Gastroesophageal sphincter (tissue), 4 donors: ENCODE results near the gene ASB13. TPM values are rescaled to one million over a fixed set of nuclear protein-coding genes. Genes with fewer than 3 reads are reported as not detected.

Experiments
- ATAC-seq: fragments of 150-250 bp; one replicate; pipeline ENCODE4 v1.9.1; 2016; ENCODE audit warnings: mild to moderate bottlenecking, moderate library complexity
- H3K27ac ChIP-seq, 4 donors: fragments of 200-600 bp; sonication (generic) in 3 of 4; 1 replicate in 3 of 4; 2 replicates in 1 of 4; pipeline ENCODE4 v1.5.1; 2016 to 2019
- H3K27me3 ChIP-seq: fragments of 200-600 bp; sonication (generic); one replicate; pipeline ENCODE4 v1.5.1; 2019
- H3K36me3 ChIP-seq, 2 donors: fragments of 200-600 bp; sonication (generic); one replicate each; pipeline ENCODE4 v1.5.1; 2019; ENCODE audit warnings: control low read depth in 1 of 2
- H3K4me1 ChIP-seq, 3 donors: fragments of 200-600 bp; sonication (generic); 1 replicate in 2 of 3; 2 replicates in 1 of 3; pipeline ENCODE4 v1.5.1; 2016 to 2019; ENCODE audit warnings: control low read depth in 2 of 3
- H3K4me3 ChIP-seq, 2 donors: fragments of 200-600 bp; sonication (generic); one replicate each; pipeline ENCODE4 v1.5.1; 2019; ENCODE audit warnings: mild to moderate bottlenecking in 1 of 2, moderate library complexity in 1 of 2
- H3K9me3 ChIP-seq, 3 donors: fragments of 200-600 bp; sonication (generic); one replicate each; pipeline ENCODE4 v1.5.1; 2017 to 2019; ENCODE audit warnings: control low read depth in 2 of 3
- CTCF ChIP-seq, 4 experiments: fragments of 200-600 bp in 2 of 4; fragments of 450-650 bp in 2 of 4; sonication (generic) in 1 of 4; IDR thresholded peaks; one replicate each; pipeline ENCODE4 v1.5.1; 2017 to 2019; ENCODE audit warnings: antibody characterized with exemption in 4 of 4, mild to moderate bottlenecking in 2 of 4, moderate library complexity in 2 of 4
- EP300 ChIP-seq: sonication (generic); formaldehyde crosslinking; IDR thresholded peaks from one replicate; pipeline ENCODE4 v1.6.1; 2017; ENCODE audit warnings: antibody characterized with exemption, mild to moderate bottlenecking
- POLR2A ChIP-seq, 2 donors: fragments of 450-650 bp; IDR thresholded peaks; one replicate each; pipeline ENCODE4 v1.6.1; 2017; ENCODE audit warnings: antibody characterized with exemption in 2 of 2, mild to moderate bottlenecking in 2 of 2, moderate library complexity in 1 of 2
- POLR2AphosphoS5 ChIP-seq: sonication (generic); formaldehyde crosslinking; IDR thresholded peaks from one replicate; pipeline ENCODE4 v1.6.1; 2017; ENCODE audit warnings: antibody characterized with exemption
- WGBS, 2 donors: methylation state at CpG; one replicate each; pipeline ENCODE4 v1.1.5; 2018; ENCODE audit warnings: low coverage in 1 of 2; 5-methylcytosine and 5-hydroxymethylcytosine counted together
- total RNA-seq, 4 donors: library from RNA; depleted of rRNA; stranded (reverse); fragments of >200 nt; gene quantifications; one replicate each; pipeline ENCODE4 v1.1.0, GENCODE V29; 2016

Gene ASB13
- total RNA-seq, 4 donors from 2014 or later: 17.6 to 39.6 (median 19.0) TPM

GRCh38 chr10:5681930-5682329, 15.5 kb upstream of the ASB13 start:
- Histone ChIP-seq H3K36me3 (no peaks in the 10 kb centered on the region), H3K9me3 (no peaks in the 10 kb centered on the region), H3K27ac (no peak overlapping the region), H3K4me1 (peaks cover 3 to 19% (median 12%) of the 10 kb centered on the region in 3 donors), H3K27me3 (peaks cover 23% of the 10 kb centered on the region), H3K4me3 (no peak overlapping the region)
- WGBS, 2 donors: 73 to 87% methylated on average over 3 to 5 of the region's 5 CpGs
- ATAC-seq: no peak
- TF ChIP-seq POLR2AphosphoS5 (no peak), POLR2A (IDR thresholded peaks at IDR 0.05) (no peak), EP300 (no peak), CTCF (IDR thresholded peaks at IDR 0.05) (no peak)

GRCh38 chr10:5679606-5680005, 13.2 kb upstream of the ASB13 start:
- H3K27ac ChIP-seq: no peak overlapping the region
- peaks cover 0 to 7% (median 3%) of the 10 kb centered on the region in 3 donors for H3K4me1 ChIP-seq
- H3K27me3 ChIP-seq: peaks cover 23% of the 10 kb centered on the region
- H3K9me3 ChIP-seq: no peaks in the 10 kb centered on the region
- WGBS, 2 donors: 67 to 75% methylated on average over 2 of the region's 2 CpGs
- no peak overlapping the region for H3K4me3 ChIP-seq
- ATAC-seq: no peak
- TF ChIP-seq EP300 (no peak), POLR2A (IDR thresholded peaks at IDR 0.05) (no peak)
- H3K36me3 ChIP-seq: no peaks in the 10 kb centered on the region

- Histone ChIP-seq H3K27me3 (peaks cover 23% of the 10 kb centered on the region), H3K4me1 (peaks cover 0 to 3% (median 1%) of the 10 kb centered on the region in 3 donors), H3K36me3 (no peaks in the 10 kb centered on the region), H3K9me3 (peaks cover 0 to 4% (median 0%) of the 10 kb centered on the region in 3 donors), H3K27ac (no peak overlapping the region), H3K4me3 (no peak overlapping the region)
- 69 to 79% methylated on average over 2 to 3 of the region's 3 CpGs for WGBS, 2 donors
- TF ChIP-seq POLR2AphosphoS5: no peak
- TF ChIP-seq EP300: no peak
- no peak for TF ChIP-seq CTCF (IDR thresholded peaks at IDR 0.05)
- TF ChIP-seq POLR2A (IDR thresholded peaks at IDR 0.05): no peak
- ATAC-seq: no peak
Measured at GRCh38 chr10:5679037-5679435, 12.6 kb upstream of the ASB13 start.

GRCh38 chr10:5678397-5679036, 12.1 kb upstream of the ASB13 start:
- WGBS, 2 donors: 68 to 71% methylated on average over 6 to 8 of the region's 9 CpGs

More at GRCh38 chr10:5678397-5679036, 12.1 kb upstream of the ASB13 start:
- peaks cover 23% of the 10 kb centered on the region for H3K27me3 ChIP-seq
- TF ChIP-seq POLR2AphosphoS5 (no peak), CTCF (IDR thresholded peaks at IDR 0.05) (no peak), EP300 (no peak), POLR2A (IDR thresholded peaks at IDR 0.05) (no peak)
- H3K36me3 ChIP-seq: no peaks in the 10 kb centered on the region
- no peaks in the 10 kb centered on the region for H3K4me1 ChIP-seq
- no peak for ATAC-seq
- H3K9me3 ChIP-seq: peaks cover 0 to 6% (median 0%) of the 10 kb centered on the region in 3 donors
- H3K4me3 ChIP-seq: no peak overlapping the region
- no peak overlapping the region for H3K27ac ChIP-seq
